HG03025 (cell line): Measurements from ENCODE around the gene GPR107.

Experiments used
- ATAC-seq: cut with Tn5 transposase; IDR thresholded peaks from one replicate; pipeline ENCODE4 v1.9.1; 2021; ENCODE audit warnings: mild to moderate bottlenecking, moderate library complexity; ENCODE audit not compliant: unreplicated experiment, low FRiP score

The GPR107 gene

DNA sequence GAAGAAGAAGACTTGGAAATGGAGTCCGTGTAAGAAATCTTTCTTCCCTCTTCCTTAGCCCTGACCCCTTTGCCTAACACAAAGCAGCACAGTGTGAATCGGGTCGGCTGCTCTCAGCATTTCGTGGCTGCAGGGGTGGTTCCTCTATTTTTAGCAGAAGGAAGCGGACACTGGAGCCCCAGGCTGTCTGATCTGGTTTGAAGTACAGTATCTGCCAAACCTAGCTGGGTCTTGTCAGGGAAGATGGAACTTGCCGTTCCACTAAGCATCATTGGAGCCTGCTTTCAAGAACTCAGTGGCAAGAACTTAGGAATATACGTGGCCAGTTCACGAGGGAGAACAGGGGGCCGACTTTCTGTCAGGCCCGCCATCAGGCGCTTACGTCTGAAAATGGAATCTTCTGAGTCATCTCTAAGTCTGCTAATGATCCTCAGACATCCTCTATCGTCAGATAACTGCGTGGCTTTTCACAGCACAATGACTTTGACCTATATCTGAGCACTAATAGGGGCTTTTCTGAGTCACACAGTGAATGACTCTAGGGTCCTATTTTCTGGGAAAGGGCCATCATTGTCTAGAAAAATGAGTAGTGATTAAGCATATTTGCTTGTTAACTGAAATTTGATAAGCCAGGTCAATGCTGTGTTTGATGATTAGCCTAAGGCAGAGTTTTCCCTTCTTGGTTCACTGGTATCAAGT, 75.2 kb downstream of the GPR107 start:
- ATAC-seq = no peak

- ATAC-seq = no peak
Measured at GRCh38 chr9:130129432-130130061, 75.8 kb downstream of the GPR107 start.

- no peak for ATAC-seq
Measured at GRCh38 chr9:130132746-130133145, 79.0 kb downstream of the GPR107 start.

DNA sequence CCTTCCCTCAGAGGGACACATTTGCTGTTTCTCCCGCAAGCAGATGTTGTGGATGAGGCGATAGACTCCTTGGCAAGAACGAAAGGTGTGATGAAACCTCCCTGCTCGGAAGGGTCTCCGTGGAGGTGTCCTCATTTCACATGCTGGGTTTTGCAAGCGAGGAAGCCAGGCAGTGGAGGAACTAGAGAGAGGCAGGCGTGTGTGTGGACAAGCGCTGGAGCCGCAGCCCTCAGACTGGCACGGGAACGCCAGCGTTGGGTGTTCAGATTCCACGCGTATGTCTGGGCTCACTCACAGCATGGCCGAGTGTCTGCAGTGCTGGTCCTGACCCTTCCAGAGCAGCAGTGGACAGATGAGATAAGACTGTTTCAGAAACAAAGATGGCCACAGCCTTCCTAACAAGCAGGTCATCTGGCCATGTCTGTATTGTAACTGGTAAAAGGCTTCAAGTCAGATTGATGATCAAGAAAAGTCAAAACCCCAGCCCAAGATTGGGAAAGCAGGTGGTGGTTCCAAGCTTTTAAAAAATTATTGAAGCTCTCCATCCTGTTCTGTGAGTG, 83.5 kb downstream of the GPR107 start:
- ATAC-seq = no peak

DNA sequence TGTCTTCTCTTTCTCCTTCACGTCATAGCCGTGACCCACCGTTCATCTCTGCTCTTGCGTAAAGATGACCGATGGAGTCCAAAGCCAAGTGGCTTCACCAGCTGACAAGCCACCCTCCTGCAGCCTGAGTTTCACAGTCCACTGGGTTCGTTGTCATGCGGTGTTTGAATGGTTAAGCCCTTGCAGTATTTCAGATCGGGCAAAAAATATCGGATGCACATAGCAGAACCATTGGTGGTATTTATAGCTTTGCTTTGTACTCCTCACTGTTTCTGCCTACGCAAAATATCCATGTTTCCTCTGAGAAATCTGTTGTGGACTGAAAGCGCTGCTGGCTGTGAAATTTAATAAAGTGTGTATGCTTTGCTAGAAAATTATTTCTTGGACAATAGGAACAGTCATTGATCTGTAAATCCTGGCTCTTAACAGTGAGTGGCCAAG, 84.0 kb downstream of the GPR107 start:
- no peak for ATAC-seq

- ATAC-seq = no peak
Measured at GRCh38 chr9:130138171-130138653, 84.5 kb downstream of the GPR107 start.

DNA sequence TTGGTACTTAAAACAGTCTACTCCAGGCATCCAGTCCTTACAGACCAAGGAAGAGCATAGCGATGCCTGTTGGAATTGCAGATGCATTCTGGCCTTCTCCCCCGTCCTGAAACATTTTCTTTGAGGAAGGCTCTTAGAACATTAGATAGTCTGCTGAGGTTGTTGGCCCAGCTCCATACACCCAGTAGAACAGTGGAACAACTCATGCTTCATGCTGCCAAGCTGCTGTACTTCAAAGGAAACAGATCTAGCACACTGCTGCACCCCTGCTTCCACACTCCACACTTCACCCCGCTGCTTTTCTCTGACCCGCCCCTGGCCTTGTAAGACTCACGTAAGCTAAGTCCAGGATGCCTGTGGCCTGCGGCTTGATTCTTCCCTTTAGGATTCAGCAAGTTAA, 85.1 kb downstream of the GPR107 start:
- ATAC-seq = no peak

- ATAC-seq = no peak
Measured at GRCh38 chr9:130139251-130139650, 85.5 kb downstream of the GPR107 start.

DNA sequence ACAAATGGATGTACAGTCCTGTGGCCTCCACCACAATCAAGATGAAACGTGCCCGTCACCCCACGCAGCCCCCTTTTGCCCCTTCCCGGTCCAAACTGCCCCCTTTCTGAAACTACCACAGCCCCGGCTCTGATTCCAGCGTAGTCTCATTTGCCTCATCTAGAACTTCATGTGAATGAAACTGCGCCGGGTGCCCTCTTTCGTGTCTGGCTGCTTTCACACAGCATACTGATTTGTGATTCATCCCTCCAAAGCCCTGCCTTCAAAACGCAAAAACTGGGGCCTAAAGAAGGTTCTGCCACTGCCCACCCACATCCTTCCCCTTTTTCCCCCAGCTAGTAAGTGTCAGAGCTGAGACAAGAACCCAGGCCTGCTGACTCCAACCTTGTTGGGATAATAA, 87.0 kb downstream of the GPR107 start:
- ATAC-seq = no peak

- no peak for ATAC-seq
Measured at GRCh38 chr9:130142056-130142455, 88.3 kb downstream of the GPR107 start.

- no peak for ATAC-seq
Measured at GRCh38 chr9:130142641-130143040, 88.9 kb downstream of the GPR107 start.

- ATAC-seq = no peak
Measured at GRCh38 chr9:130143279-130143893, 89.7 kb downstream of the GPR107 start.

DNA sequence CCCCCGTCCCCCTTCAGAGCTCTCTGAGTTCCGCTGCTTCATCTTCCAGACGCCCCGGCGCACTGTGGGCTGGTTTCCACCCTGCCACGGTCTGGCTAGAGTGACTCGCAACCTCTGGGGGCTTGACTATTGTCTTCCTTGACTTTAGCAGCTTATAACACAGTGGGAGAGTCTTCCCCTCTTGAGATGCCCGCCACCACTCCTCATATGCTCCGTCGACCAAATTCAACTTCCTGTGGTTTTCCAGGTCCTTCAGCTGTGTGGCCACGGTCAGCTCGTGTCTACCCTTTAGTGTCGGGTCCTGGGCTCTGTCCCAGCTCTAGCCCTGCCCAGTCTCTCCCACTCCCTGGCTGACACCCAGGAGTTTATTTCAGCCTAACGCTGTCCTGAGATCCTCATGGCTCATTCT, 90.3 kb downstream of the GPR107 start:
- ATAC-seq = no peak

GRCh38 chr9:130144703-130145102, 91.0 kb downstream of the GPR107 start:
- ATAC-seq = no peak

GRCh38 chr9:130145658-130146057, 92.0 kb downstream of the GPR107 start:
- no peak for ATAC-seq

DNA sequence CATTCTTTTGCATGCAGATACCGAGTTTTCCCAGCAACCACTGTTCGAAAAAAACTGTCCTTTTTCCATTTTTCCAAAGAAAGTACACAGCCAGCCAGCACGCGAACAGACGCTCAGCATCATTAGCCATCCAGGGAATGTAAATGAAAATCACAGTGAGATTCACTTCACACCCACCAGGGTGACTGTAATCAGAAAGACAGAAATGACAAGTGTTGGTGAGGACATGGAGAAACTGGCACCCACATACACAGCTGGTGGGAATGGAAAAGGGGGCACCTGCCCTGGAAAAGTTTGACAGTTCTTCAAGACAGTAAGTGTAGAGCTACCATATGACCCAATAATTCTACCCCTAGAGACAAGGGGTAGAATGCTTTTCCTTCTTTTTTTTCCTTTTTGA, 93.5 kb downstream of the GPR107 start:
- no peak for ATAC-seq

GRCh38 chr9:130147910-130148309, 94.2 kb downstream of the GPR107 start:
- no peak for ATAC-seq

- ATAC-seq = no peak
Measured at GRCh38 chr9:130149031-130149430, 95.3 kb downstream of the GPR107 start.

- ATAC-seq = no peak
Measured at GRCh38 chr9:130149654-130150286, 96.1 kb downstream of the GPR107 start.

DNA sequence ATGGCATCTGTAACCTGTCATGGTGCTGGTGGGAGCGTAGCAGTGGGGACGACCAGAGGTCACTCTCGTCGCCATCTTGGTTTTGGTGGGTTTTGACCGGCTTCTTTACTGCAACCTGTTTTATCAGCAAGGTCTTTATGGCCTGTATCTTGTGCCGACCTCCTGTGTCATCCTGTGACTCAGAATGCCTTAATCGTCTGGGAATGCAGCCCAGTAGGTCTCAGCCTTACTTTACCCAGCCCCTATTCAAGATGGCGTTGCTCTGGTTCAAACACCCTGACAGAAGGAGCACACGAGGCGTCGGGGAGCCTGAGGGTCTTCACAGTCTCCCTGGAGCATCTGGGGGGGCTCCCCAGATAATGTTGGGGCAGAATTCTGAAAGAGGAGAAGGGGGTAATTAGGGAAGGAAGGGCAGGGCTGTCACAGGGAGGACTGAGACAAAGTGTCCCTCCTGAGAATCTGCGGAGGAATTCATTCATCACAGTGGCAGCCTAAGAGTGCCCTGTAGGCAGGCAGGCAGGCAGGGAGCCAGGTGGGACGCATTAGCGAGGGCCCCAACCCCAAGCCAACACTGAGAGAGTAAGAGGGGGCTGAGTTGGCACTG, 97.2 kb downstream of the GPR107 start:
- ATAC-seq = no peak

GRCh38 chr9:130154816-130155215, 101.1 kb downstream of the GPR107 start:
- ATAC-seq = no peak
